Gastrocnemius medialis (tissue), 4 donors: Measurements from ENCODE around the gene MT1E. TPM values are rescaled to one million over a fixed set of nuclear protein-coding genes. Genes with fewer than 3 reads are reported as not detected.

Source experiments
- ATAC-seq, 2 donors: fragments of 150-250 bp; one replicate each; pipeline ENCODE4 v1.9.1; 2016
- DNase-seq, 2 donors: peaks; one replicate each; pipeline ENCODE4 v3.0.0-alpha.2; 2019
- H3K27ac ChIP-seq, 4 donors: fragments of 200-600 bp; sonication (generic); 1 replicate in 1 of 4; 2 replicates in 3 of 4; pipeline ENCODE4 v1.5.1; 2016 to 2018; ENCODE audit warnings: mild to moderate bottlenecking in 2 of 4, moderate library complexity in 1 of 4
- H3K27me3 ChIP-seq, 3 donors: fragments of 200-600 bp; sonication (generic) in 2 of 3; 1 replicate in 1 of 3; 2 replicates in 2 of 3; pipeline versions ENCODE4 v1.5.1 to v1.6.0; 2016 to 2019; ENCODE audit warnings: mild to moderate bottlenecking in 1 of 3, moderate library complexity in 1 of 3
- H3K36me3 ChIP-seq, 2 donors: fragments of 200-600 bp; sonication (generic) in 1 of 2; one replicate each; pipeline ENCODE4 v1.5.1; 2017 to 2018
- H3K4me1 ChIP-seq, 2 donors: fragments of 200-600 bp; sonication (generic) in 1 of 2; one replicate each; pipeline ENCODE4 v1.5.1; 2016 to 2017; ENCODE audit warnings: mild to moderate bottlenecking in 2 of 2
- H3K4me3 ChIP-seq, 4 donors: fragments of 200-600 bp; sonication (generic) in 3 of 4; 1 replicate in 1 of 4; 2 replicates in 3 of 4; pipeline ENCODE4 v1.5.1; 2016 to 2019; ENCODE audit warnings: mild to moderate bottlenecking in 2 of 4
- H3K9me3 ChIP-seq, 3 donors: fragments of 200-600 bp; sonication (generic) in 2 of 3; 1 replicate in 1 of 3; 2 replicates in 2 of 3; pipeline ENCODE4 v1.5.1; 2016 to 2019
- POLR2A ChIP-seq, 2 donors: fragments of 450-650 bp; IDR thresholded peaks; one replicate each; pipeline ENCODE4 v1.6.1; 2017; ENCODE audit warnings: antibody characterized with exemption in 2 of 2, mild to moderate bottlenecking in 2 of 2, moderate library complexity in 2 of 2
- in situ Hi-C, 4 donors: fragments of 200-750 bp; cut with MboI; loops; one replicate each; pipeline versions ENCODE4 v1.15.0 to v1.8.0; 2017; ENCODE audit warnings: low sequenced_read_pairs in 4 of 4
- intact Hi-C: fragments of 100-400 bp; cut with DNase I; formaldehyde crosslinking; loops from one replicate; pipeline ENCODE4 v1.15.1; 2023; ENCODE audit warnings: low total_unique reads
- total RNA-seq, 4 donors: library from RNA; depleted of rRNA; stranded (reverse); fragments of >200 nt; gene quantifications; one replicate each; pipeline versions ENCODE4 v1.1.0 to v1.2.3, GENCODE V29; 2016
- TF ChIP-seq, protein P1 (sequence below), 5 experiments: fragments of 450-650 bp in 3 of 5; fragments of 200-600 bp in 2 of 5; sonication (generic) in 2 of 5; IDR thresholded peaks in 4 of 5; conservative IDR thresholded peaks in 1 of 5; 1 replicate in 4 of 5; 2 replicates in 1 of 5; pipeline ENCODE4 v1.5.1; 2016 to 2019; ENCODE audit warnings: antibody characterized with exemption in 5 of 5, mild to moderate bottlenecking in 3 of 5, moderate library complexity in 3 of 5

Gene MT1E
- total RNA-seq, 4 donors from 2014 or later = 63.0 to 434 (median 267) TPM

DNA sequence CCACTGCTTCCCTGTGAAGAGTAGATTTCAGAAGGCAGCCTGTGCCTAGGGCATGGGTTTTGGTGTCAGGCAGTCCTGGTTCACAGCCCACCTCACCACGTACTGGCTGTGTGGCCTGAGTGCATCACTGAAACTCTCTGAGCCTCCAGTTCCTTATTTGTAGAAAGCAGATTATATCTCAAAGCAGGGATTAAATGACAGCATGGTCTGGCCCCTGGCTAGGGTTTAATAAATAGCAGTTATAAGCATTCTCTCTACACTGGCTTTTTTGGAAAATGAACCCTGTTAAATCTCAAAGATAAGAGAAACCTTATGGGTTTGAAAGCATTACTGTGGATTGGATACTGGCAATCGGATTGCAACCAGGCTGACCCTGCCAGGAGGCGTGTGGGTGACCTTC is 4.0 kb downstream of the MT1E start:
- ATAC-seq = no peak
- Histone ChIP-seq H3K27me3 (no peaks in the 10 kb centered on the region), H3K36me3 (no peaks in the 10 kb centered on the region), H3K4me1 (peaks cover 21 to 31% of the 10 kb centered on the region in 2 donors), H3K9me3 (no peaks in the 10 kb centered on the region), H3K4me3 (no peak overlapping the region), H3K27ac (peak overlapping the region; percentile 88 to 96 (median 92))
- intact Hi-C loops (no loop called here), in situ Hi-C loops (no loop called here)
- TF ChIP-seq POLR2A (IDR thresholded peaks at IDR 0.05) = no peak
- TF ChIP-seq, protein P1, sequence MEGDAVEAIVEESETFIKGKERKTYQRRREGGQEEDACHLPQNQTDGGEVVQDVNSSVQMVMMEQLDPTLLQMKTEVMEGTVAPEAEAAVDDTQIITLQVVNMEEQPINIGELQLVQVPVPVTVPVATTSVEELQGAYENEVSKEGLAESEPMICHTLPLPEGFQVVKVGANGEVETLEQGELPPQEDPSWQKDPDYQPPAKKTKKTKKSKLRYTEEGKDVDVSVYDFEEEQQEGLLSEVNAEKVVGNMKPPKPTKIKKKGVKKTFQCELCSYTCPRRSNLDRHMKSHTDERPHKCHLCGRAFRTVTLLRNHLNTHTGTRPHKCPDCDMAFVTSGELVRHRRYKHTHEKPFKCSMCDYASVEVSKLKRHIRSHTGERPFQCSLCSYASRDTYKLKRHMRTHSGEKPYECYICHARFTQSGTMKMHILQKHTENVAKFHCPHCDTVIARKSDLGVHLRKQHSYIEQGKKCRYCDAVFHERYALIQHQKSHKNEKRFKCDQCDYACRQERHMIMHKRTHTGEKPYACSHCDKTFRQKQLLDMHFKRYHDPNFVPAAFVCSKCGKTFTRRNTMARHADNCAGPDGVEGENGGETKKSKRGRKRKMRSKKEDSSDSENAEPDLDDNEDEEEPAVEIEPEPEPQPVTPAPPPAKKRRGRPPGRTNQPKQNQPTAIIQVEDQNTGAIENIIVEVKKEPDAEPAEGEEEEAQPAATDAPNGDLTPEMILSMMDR (IDR thresholded peaks at IDR 0.05 in 4 of 5, conservative IDR thresholded peaks at IDR 0.05 in 1 of 5) = no peak
- DNase-seq = no peak

DNA sequence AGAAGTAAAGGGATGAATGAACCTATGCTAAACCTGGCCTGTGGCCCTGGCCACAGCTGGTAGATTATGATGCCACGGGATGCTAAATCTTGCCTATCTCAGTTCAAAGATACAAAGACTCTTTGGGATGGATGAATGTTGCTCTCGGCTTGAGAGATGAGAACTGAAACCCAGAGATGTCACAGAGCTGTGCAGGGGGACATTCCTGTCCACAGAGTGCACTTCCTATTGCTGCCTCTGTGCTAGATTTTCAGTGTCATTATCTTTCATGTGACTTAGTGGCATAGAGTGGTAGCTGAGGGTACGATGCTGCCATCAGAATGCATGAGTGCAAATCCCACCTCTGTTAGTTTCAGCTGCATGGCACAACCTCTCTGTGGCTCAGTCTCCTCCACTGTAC is 4.6 kb downstream of the MT1E start:
- H3K36me3 ChIP-seq = no peaks in the 10 kb centered on the region
- H3K9me3 ChIP-seq = no peaks in the 10 kb centered on the region
- ATAC-seq = no peak
- peak overlapping the region in 1 of 4 donors; percentile 88 for H3K27ac ChIP-seq
- peaks cover 0 to under 1% (median 0%) of the 10 kb centered on the region in 3 donors for H3K27me3 ChIP-seq
- in situ Hi-C loops (no loop called here), intact Hi-C loops (loop anchor here (2.0 kb wide), 1 partner anchor 73 kb away; no protein-coding TSS in a partner anchor)
- H3K4me3 ChIP-seq = no peak overlapping the region
- no peak for TF ChIP-seq POLR2A (IDR thresholded peaks at IDR 0.05)
- TF ChIP-seq, protein P1 (IDR thresholded peaks at IDR 0.05 in 4 of 5, conservative IDR thresholded peaks at IDR 0.05 in 1 of 5) = no peak
- H3K4me1 ChIP-seq = peaks cover 21 to 26% of the 10 kb centered on the region in 2 donors
- no peak for DNase-seq

DNA sequence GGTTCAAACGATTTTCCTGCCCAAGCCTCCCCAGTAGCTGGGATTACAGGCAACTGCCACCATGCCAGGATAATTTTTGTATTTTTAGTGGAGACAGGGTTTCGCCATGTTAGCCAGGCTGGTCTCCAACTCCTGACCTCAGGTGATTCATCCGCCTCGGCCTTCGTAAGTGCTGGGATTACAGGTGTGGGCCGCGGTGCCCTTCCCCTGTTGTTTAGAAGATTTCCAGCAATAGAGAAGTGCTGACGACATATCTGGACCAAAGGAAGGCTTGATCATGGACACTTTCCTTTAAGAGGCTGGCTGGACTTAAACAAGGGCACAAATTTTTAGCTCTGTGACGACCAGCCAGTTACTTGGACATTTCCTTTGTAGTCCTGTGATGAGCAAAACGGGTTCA is 5.6 kb downstream of the MT1E start:
- Histone ChIP-seq H3K27me3 (peaks cover 0 to 6% (median 0%) of the 10 kb centered on the region in 3 donors), H3K4me1 (peaks cover 16 to 19% of the 10 kb centered on the region in 2 donors), H3K9me3 (no peaks in the 10 kb centered on the region), H3K27ac (peak overlapping the region; percentile 74 to 80 (median 76)), H3K4me3 (no peak overlapping the region), H3K36me3 (no peaks in the 10 kb centered on the region)
- DNase-seq (no peak), ATAC-seq (no peak)
- intact Hi-C loops = loop anchor here (2.0 kb wide), 1 partner anchor 72 kb away; no protein-coding TSS in a partner anchor
- in situ Hi-C loops = no loop called here
- no peak for TF ChIP-seq POLR2A (IDR thresholded peaks at IDR 0.05)
- TF ChIP-seq, protein P1 (IDR thresholded peaks at IDR 0.05 in 4 of 5, conservative IDR thresholded peaks at IDR 0.05 in 1 of 5) = no peak

DNA sequence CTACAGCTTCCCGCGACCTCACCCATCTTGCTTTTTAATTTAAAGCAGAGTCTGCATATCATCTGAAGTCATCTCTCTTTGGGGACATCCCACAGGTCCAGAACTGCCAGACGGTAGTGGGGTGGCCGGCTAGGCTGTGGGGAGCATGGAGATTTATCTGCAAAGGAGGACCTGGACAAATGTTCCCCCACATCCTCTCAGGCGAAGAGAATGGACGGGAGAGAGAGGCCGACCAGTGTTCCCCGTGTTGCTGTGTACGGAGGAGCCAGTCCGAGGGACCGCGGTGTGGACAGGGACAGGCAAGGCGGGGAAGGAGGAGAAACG is 6.2 kb downstream of the MT1E start:
- no peaks in the 10 kb centered on the region for H3K9me3 ChIP-seq
- no peaks in the 10 kb centered on the region for H3K36me3 ChIP-seq
- no peak for ATAC-seq
- peak overlapping the region; percentile 74 to 80 (median 76) for H3K27ac ChIP-seq
- in situ Hi-C loops = no loop called here
- intact Hi-C loops = loop anchor here (2.0 kb wide), 1 partner anchor 71 kb away; no protein-coding TSS in a partner anchor
- no peak for DNase-seq
- peaks cover 10 to 13% of the 10 kb centered on the region in 2 donors for H3K4me1 ChIP-seq
- TF ChIP-seq, protein P1 (IDR thresholded peaks at IDR 0.05 in 4 of 5, conservative IDR thresholded peaks at IDR 0.05 in 1 of 5) = no peak
- no peak for TF ChIP-seq POLR2A (IDR thresholded peaks at IDR 0.05)
- peaks cover 0 to 6% (median 0%) of the 10 kb centered on the region in 3 donors for H3K27me3 ChIP-seq
- H3K4me3 ChIP-seq = peak overlapping the region; percentile 55 to 61 (median 60)
